IPS-18c (cell line): ENCODE results near the gene IGFLR1.
A peak's percentile ranks its signal among the peaks of the same experiment; 100 is the strongest.
"Not testable (repeated sequence)": the region's sequence is repeated elsewhere in the genome, so short reads cannot be mapped to it uniquely, and the experiment has no call there.

Source experiments
- H3K4me3 ChIP-seq: 2 replicates; pipeline ENCODE4 v1.7.0; 2013; ENCODE audit warnings: low read depth, mild to moderate bottlenecking, low read length, moderate library complexity; ENCODE audit not compliant: insufficient read depth
- H3K9me3 ChIP-seq: one replicate; pipeline ENCODE4 v1.6.1; 2013; ENCODE audit warnings: mild to moderate bottlenecking, low read length, moderate library complexity; ENCODE audit not compliant: control insufficient read depth, insufficient read depth

Gene IGFLR1

GRCh38 chr19:35780717-35781116 is 38.5 kb upstream of the IGFLR1 start:
- Histone ChIP-seq H3K4me3 (no peak overlapping the region), H3K9me3 (no peaks in the 10 kb centered on the region)

- Histone ChIP-seq H3K4me3 (no peak overlapping the region), H3K9me3 (no peaks in the 10 kb centered on the region)
Observed at GRCh38 chr19:35780058-35780457, 37.8 kb upstream of the IGFLR1 start.

GRCh38 chr19:35779033-35779432 is 36.8 kb upstream of the IGFLR1 start:
- no peaks in the 10 kb centered on the region for H3K9me3 ChIP-seq
- no peak overlapping the region for H3K4me3 ChIP-seq

DNA sequence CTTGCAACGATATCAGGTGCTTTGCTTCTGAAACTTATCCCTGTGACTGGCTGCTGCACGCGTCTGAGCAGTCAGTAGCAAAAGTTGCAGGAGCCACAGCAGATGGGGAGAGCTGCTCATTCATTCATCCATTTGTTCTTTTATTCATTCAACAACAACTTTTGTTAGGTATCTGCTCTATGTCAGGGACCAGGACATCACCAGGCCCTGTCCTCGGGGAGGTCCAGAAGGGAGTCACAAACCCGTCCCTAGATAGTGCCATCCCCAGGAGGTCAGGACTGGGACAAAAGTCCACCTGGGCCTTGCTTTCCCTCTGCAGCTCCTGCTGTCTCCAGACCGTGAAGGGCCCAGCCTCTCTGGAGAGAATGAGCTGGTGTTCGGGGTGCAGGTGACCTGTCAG is 35.7 kb upstream of the IGFLR1 start:
- no peak overlapping the region for H3K4me3 ChIP-seq
- no peaks in the 10 kb centered on the region for H3K9me3 ChIP-seq

GRCh38 chr19:35777086-35777841 is 35.0 kb upstream of the IGFLR1 start:
- Histone ChIP-seq H3K9me3 (no peaks in the 10 kb centered on the region), H3K4me3 (peak overlapping the region; percentile 28; the same call in 1 of the 2 replicates)

GRCh38 chr19:35776102-35776788 is 34.0 kb upstream of the IGFLR1 start:
- Histone ChIP-seq H3K9me3 (no peaks in the 10 kb centered on the region), H3K4me3 (peak overlapping the region; percentile 66)

DNA sequence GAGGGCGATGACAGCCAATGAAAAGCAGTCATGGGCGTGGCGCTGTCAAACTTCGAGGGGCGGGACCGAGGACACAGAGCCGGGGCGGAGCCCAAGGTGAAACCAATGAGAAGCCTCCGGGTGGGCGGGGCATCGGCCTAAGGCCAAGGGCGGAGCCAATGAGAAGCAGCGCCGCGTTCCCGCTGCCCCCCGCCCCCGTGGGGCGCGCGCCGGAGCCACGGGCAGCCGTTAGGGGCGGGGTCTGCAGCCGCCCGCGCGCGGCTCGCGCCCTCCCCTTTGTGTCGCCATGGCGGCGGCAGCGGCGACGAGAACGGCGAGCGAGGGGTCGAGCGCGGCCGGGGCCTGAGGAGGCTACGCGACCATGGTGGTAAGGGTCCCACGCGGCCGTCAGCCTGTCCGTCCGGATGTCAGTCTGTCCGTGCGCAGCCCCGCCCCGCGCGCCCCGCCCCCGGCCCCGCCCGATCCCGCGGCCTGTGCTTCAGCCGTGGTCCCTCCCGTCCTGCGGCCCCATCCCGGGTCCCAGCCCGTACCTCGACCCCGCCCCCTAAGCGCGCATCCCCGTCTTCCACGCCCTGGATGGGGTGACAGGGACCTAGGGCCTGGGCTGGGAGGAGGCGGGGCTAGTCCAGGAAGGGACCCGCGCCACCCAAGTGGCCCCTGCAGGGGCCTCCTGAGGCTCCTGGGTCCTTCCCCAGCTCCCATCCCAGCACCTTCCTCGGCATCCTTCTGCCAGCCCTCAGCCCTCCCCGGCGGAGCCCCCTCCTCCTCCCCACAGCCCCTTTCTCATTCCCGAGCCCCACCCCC is 33.2 kb upstream of the IGFLR1 start, which contains the start of gene ARHGAP33:
Gene ARHGAP33 (plus strand): TSS at position 267 of the 804 bp plus-strand sequence. CDS start 95 bp downstream, at position 362.
- Histone ChIP-seq H3K9me3 (no peaks in the 10 kb centered on the region), H3K4me3 (peak within 1 kb of the TSS; percentile 66)

DNA sequence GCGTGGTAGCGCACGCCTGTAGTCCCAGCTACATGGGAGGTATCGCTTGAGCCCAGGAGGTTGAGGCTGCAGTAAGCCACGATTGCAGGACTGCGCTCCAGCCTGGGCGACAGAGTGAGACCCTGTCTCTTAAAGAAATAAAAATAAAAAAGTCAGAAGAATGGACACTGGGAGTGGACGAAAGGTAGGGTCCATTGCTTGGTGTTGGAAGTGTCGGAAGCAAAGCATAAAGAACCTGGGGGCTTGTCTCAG is 32.7 kb upstream of the IGFLR1 start:
- Histone ChIP-seq H3K9me3 (no peaks in the 10 kb centered on the region), H3K4me3 (peak overlapping the region; percentile 66; the same call in 1 of the 2 replicates)

GRCh38 chr19:35774274-35775045 is 32.2 kb upstream of the IGFLR1 start:
- no peaks in the 10 kb centered on the region for H3K9me3 ChIP-seq
- H3K4me3 ChIP-seq: no peak overlapping the region; the same call in 1 of the 2 replicates

- no peaks in the 10 kb centered on the region for H3K9me3 ChIP-seq
Observed at GRCh38 chr19:35773020-35773806, 31.0 kb upstream of the IGFLR1 start.

GRCh38 chr19:35772362-35772761 is 30.1 kb upstream of the IGFLR1 start:
- not testable (repeated sequence) for H3K9me3 ChIP-seq, H3K4me3 ChIP-seq

More at GRCh38 chr19:35773020-35773806, 31.0 kb upstream of the IGFLR1 start:
- no peak overlapping the region for H3K4me3 ChIP-seq

DNA sequence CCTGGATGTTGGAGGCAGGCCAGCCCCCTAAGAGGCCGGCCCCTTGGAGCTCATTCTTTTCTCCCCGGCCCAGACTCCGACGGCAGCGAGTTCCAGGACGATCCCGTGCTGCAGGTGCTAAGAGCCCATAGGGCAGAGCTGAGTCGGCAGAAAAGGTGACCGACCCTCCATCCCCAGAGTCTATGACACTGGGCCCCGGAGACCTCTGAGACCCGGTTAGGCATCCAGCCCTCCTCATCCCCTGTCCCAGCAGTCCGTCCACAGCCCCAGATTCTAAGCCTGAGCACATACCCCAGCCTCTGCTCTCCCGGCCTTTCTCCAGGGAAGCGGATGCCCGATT is 25.8 kb upstream of the IGFLR1 start:
- Histone ChIP-seq H3K9me3 (no peaks in the 10 kb centered on the region), H3K4me3 (no peak overlapping the region)

DNA sequence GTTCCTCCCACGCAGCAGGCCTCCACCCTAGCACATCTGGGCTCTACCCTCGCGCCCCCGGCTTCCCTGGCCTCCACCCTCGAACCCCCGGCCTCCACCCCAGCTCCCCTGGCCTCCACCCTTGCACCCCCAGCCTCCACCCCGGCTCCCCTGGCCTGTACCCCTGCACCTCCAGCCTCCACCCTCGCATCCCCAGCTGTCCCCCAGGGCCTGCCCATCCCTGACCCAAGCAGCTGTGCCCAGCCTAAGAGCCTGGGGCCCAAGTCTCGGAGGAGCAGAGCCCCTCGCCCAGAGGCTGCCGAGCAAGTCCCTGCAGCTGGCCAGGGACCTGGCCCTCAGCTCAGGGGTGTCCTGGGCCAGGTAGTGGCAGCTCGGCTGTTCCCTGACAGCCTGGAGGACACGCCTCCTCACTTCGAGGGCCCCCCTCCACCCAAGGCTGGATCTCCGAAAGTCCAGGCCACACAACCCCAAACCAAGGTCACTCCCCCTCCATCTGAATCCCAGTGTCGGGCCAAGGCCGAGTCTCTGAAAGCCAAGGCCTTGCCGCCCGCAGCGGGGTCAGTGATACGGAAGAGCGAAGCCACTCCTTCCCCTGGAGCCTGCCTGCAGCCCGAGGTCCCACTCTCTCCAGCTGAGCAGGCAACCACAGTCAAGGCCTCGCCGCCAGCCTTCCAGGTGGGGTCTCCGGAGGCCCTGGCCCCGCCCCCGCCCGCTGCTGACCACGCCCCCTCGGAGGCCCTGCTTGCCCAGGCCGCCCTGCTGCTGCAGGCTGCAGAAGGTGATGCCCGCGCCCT is 25.2 kb upstream of the IGFLR1 start:
- no peak overlapping the region; the same call in 1 of the 2 replicates for H3K4me3 ChIP-seq
- no peaks in the 10 kb centered on the region for H3K9me3 ChIP-seq

- no peak overlapping the region for H3K4me3 ChIP-seq
- no peaks in the 10 kb centered on the region for H3K9me3 ChIP-seq
Observed at GRCh38 chr19:35766571-35767104, 24.4 kb upstream of the IGFLR1 start.

GRCh38 chr19:35764432-35765315 is 22.4 kb upstream of the IGFLR1 start:
- Histone ChIP-seq H3K9me3 (no peaks in the 10 kb centered on the region), H3K4me3 (no peak overlapping the region)
